ENCODE results near the gene GTF3C4. TPM values are rescaled to one million over a fixed set of nuclear protein-coding genes. Genes with fewer than 3 reads are reported as not detected.
"Not testable (repeated sequence)": the region's sequence is repeated elsewhere in the genome, so short reads cannot be mapped to it uniquely, and the experiment has no call there.

Gene GTF3C4
- total RNA-seq, 1 donor from 2014 or later: 13.1 TPM

GRCh38 chr9:132708239-132708638, 38.0 kb downstream of the GTF3C4 start:
- no peak for DNase-seq

GRCh38 chr9:132708769-132709430, 38.6 kb downstream of the GTF3C4 start:
- DNase-seq: no peak

GRCh38 chr9:132710333-132710732, 40.1 kb downstream of the GTF3C4 start:
- no peak for DNase-seq

GRCh38 chr9:132711152-132711551, 40.9 kb downstream of the GTF3C4 start:
- not testable (repeated sequence) for DNase-seq

- DNase-seq: no peak
Measured at GRCh38 chr9:132711846-132712245, 41.6 kb downstream of the GTF3C4 start.

- no peak for DNase-seq
Measured at GRCh38 chr9:132712753-132713152, 42.5 kb downstream of the GTF3C4 start.

- no peak for DNase-seq
Measured at GRCh38 chr9:132716007-132716406, 45.7 kb downstream of the GTF3C4 start.

GRCh38 chr9:132717326-132717945, 47.2 kb downstream of the GTF3C4 start:
- no peak for DNase-seq

GRCh38 chr9:132718381-132718928, 48.2 kb downstream of the GTF3C4 start:
- DNase-seq: not testable (repeated sequence)

- DNase-seq: no peak
Measured at GRCh38 chr9:132721661-132722060, 51.4 kb downstream of the GTF3C4 start.

GRCh38 chr9:132722564-132723065, 52.4 kb downstream of the GTF3C4 start:
- DNase-seq: no peak

- no peak for DNase-seq
Measured at GRCh38 chr9:132723809-132724208, 53.5 kb downstream of the GTF3C4 start.

- no peak for DNase-seq
Measured at GRCh38 chr9:132725306-132725705, 55.0 kb downstream of the GTF3C4 start.

- DNase-seq: no peak
Measured at GRCh38 chr9:132726576-132727130, 56.4 kb downstream of the GTF3C4 start.

- no peak for DNase-seq
Measured at GRCh38 chr9:132728071-132728470, 57.8 kb downstream of the GTF3C4 start.

- DNase-seq: no peak
Measured at GRCh38 chr9:132728497-132728896, 58.2 kb downstream of the GTF3C4 start.

GRCh38 chr9:132729235-132729890, 59.1 kb downstream of the GTF3C4 start:
- DNase-seq: no peak

GRCh38 chr9:132730054-132731033, 60.1 kb downstream of the GTF3C4 start:
- no peak for DNase-seq

GRCh38 chr9:132731230-132731629, 61.0 kb downstream of the GTF3C4 start:
- no peak for DNase-seq

- DNase-seq: peak; percentile 13
Measured at GRCh38 chr9:132732326-132733259, 62.3 kb downstream of the GTF3C4 start.

All from dermis blood vessel endothelial cell (primary cell).